Measurements from ENCODE around the gene ANKRD13B. TPM values are rescaled to one million over a fixed set of nuclear protein-coding genes. Genes with fewer than 3 reads are reported as not detected.

Gene ANKRD13B
- total and polyA plus RNA-seq, 9 donors, result 3.6 to 23.4 (median 12.0) TPM

GRCh38 chr17:29614349-29615047 lies 21.6 kb downstream of the ANKRD13B start:
- peak in 1 of 5 donors; percentile 43 for DNase-seq
- H3K27me3 ChIP-seq, result no peaks in the 10 kb centered on the region
- no peak overlapping the region for H3K4me3 ChIP-seq
- H3K4me1 ChIP-seq (ENCODE audit: insufficient read depth), result peaks cover 17% of the 10 kb centered on the region
- 81 to 89% (median 88%) methylated on average over 16 of the region's 16 CpGs for WGBS, 3 donors
- no peaks in the 10 kb centered on the region for H3K36me3 ChIP-seq
- TF ChIP-seq EP300 (IDR thresholded peaks at IDR 0.05) (no peak), CTCF (IDR thresholded peaks at IDR 0.05) (no peak), POLR2A (IDR thresholded peaks at IDR 0.05) (no peak)
- H3K27ac ChIP-seq, result no peak overlapping the region
- intact Hi-C loops (cut with DNase I), result no loop called here
- H3K9me3 ChIP-seq, result no peaks in the 10 kb centered on the region

GRCh38 chr17:29615048-29615385 lies 22.1 kb downstream of the ANKRD13B start:
- no peak overlapping the region for H3K27ac ChIP-seq

GRCh38 chr17:29615492-29616299 lies 22.8 kb downstream of the ANKRD13B start:
- no peaks in the 10 kb centered on the region for H3K36me3 ChIP-seq
- WGBS, 3 donors, result 2 to 3% (median 2%) methylated on average over 32 to 74 of the region's 74 CpGs
- intact Hi-C loops (cut with DNase I), result no loop called here
- peak; percentile 75 to 90 (median 85) for DNase-seq
- H3K27ac ChIP-seq, result no peak overlapping the region
- peak overlapping the region; percentile 40 for H3K4me3 ChIP-seq
- no peaks in the 10 kb centered on the region for H3K9me3 ChIP-seq
- H3K27me3 ChIP-seq, result no peaks in the 10 kb centered on the region
- TF ChIP-seq POLR2A (IDR thresholded peaks at IDR 0.05) (no peak), EP300 (IDR thresholded peaks at IDR 0.05) (no peak), CTCF (IDR thresholded peaks at IDR 0.05) (no peak)
- peaks cover 17% of the 10 kb centered on the region for H3K4me1 ChIP-seq (ENCODE audit: insufficient read depth)

More at GRCh38 chr17:29615048-29615385, 22.1 kb downstream of the ANKRD13B start:
- 51 to 72% (median 52%) methylated on average over 15 of the region's 15 CpGs for WGBS, 3 donors
- H3K27me3 ChIP-seq, result no peaks in the 10 kb centered on the region
- no peak for TF ChIP-seq EP300 (IDR thresholded peaks at IDR 0.05)
- TF ChIP-seq CTCF (IDR thresholded peaks at IDR 0.05), result no peak
- no peak for TF ChIP-seq POLR2A (IDR thresholded peaks at IDR 0.05)
- intact Hi-C loops (cut with DNase I), result no loop called here
- no peak overlapping the region for H3K4me3 ChIP-seq
- peaks cover 17% of the 10 kb centered on the region for H3K4me1 ChIP-seq (ENCODE audit: insufficient read depth)
- H3K9me3 ChIP-seq, result no peaks in the 10 kb centered on the region
- DNase-seq, result peak in 1 of 5 donors; percentile 49
- H3K36me3 ChIP-seq, result no peaks in the 10 kb centered on the region

- intact Hi-C loops (cut with DNase I), result no loop called here
- Histone ChIP-seq H3K4me3 (peak overlapping the region; percentile 40), H3K27ac (no peak overlapping the region), H3K4me1 (ENCODE audit: insufficient read depth) (peaks cover 17% of the 10 kb centered on the region), H3K9me3 (no peaks in the 10 kb centered on the region), H3K36me3 (no peaks in the 10 kb centered on the region), H3K27me3 (no peaks in the 10 kb centered on the region)
- peak in 1 of 5 donors; percentile 38 for DNase-seq
- WGBS, 3 donors, result 27 to 32% (median 28%) methylated on average over 32 of the region's 32 CpGs
- TF ChIP-seq POLR2A (IDR thresholded peaks at IDR 0.05) (no peak), CTCF (IDR thresholded peaks at IDR 0.05) (no peak), EP300 (IDR thresholded peaks at IDR 0.05) (no peak)
Measured at GRCh38 chr17:29616300-29617048, 23.5 kb downstream of the ANKRD13B start.
